ENCODE data around the gene FCER2.
"Not testable (repeated sequence)": the region's sequence is repeated elsewhere in the genome, so short reads cannot be mapped to it uniquely, and the experiment has no call there.

Gene FCER2, protein sequence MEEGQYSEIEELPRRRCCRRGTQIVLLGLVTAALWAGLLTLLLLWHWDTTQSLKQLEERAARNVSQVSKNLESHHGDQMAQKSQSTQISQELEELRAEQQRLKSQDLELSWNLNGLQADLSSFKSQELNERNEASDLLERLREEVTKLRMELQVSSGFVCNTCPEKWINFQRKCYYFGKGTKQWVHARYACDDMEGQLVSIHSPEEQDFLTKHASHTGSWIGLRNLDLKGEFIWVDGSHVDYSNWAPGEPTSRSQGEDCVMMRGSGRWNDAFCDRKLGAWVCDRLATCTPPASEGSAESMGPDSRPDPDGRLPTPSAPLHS

DNA sequence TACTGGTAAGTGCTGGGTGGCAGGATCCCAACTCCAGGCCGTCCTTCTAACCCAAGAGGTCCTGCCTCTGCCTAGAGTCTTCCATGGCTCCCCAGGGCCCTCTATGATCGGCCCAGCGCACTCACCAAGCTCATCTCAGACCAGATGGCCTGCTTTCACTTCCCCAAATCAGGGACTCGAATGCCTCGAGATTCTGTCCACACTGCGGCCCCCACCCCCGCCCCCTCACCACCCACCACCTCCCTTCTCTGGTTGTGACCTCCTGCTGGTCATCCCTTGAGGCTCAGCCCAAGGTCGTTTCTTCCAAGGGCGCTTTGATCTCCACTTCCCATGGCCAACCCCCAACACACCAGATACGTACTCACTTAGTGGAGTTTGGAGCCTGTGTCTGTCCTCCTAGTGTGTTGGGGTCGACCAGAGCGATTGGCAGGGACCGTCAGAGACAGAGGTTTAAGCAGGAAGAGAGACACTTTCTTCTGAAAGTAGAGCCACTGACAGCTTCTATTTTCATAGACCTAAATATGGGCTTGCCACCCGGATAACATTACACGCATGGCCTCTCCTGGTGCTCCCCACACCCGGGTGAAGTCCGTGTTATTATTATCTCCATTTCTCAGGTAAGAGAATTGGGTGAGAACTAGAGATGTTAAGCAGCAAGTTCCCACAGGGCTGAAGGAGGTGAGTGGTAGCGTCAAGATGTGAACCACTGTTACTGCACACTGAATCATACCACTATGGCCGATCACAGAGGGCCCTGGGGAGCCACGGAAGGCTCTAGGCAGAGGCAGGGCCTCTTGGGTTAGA, at the start of gene FCER2:
Gene FCER2, minus strand, starts transcription at position 478 of the 804 bp plus-strand sequence. CDS start 2,371 bp downstream, outside the sequence.
- DNase-seq (ENCODE audit: low spot score) = peak; percentile 84

DNA sequence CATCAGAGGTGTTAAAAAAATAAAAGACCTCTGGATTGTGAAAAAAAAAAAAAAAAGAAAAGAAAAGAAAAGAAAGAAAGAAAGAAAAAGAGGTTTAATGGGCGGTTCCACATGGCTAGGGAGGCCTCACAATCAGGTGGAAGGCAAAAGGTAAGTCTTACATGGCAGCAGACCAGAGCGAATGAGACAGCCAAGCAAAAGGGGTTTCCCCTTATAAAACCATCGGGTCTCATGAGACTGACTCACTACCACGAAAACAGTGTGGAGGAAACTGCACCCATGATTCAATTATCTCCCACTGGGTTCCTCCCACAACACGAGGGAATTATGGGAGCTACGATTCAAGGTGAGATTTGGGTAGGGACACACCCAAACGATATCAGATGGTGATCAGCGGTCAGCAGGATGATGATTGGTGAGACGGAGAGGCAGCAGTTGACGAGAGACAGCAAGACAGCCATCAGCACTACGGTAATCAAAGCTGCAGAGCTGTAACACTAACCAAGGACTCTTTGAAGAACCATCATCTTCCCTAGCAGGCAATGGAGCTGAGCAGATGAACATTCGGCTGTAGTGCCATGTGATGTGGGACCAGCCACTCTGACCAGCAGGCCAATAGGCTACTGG, 49.3 kb upstream of the FCER2 start:
- peak; percentile 21 for DNase-seq (ENCODE audit: low spot score)

DNA sequence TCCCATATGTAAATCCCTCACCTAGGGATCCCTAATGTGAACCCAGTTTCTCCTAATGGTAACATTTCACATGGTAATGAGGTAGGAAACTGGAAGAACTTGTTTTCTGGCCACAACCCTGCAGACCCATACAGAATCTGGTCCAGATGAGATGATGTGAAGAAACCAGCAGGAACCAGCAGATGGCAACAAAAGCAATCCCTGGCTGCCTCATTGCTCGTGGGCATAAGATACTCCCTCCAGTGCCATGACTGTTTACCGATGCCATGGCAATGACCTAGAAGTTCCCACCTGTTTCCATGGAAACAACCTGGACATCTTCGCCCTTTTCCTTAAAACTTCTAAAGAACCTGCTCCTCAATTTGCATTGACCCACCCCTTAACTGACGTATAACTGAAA, 46.8 kb upstream of the FCER2 start:
- DNase-seq (ENCODE audit: low spot score) = peak; percentile 43

DNA sequence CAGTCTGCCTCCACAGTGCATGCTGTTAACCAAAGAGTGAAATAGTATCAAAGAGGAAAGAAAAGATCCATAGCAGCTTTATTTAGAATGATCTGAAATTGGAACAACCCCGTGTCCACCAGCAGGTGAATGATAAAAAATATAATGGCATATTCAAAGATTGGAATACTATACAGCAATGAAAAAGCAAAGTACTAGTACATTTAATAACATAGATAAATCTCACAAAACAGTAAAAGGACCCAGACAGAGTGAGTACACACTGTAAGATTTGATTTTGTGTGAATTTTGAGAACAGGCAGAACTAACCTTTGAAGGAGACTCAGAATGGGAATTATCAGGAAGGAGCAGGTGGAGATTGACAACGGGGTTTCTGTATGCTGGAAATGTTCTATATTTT, 46.2 kb upstream of the FCER2 start:
- no peak for DNase-seq (ENCODE audit: low spot score)

DNA sequence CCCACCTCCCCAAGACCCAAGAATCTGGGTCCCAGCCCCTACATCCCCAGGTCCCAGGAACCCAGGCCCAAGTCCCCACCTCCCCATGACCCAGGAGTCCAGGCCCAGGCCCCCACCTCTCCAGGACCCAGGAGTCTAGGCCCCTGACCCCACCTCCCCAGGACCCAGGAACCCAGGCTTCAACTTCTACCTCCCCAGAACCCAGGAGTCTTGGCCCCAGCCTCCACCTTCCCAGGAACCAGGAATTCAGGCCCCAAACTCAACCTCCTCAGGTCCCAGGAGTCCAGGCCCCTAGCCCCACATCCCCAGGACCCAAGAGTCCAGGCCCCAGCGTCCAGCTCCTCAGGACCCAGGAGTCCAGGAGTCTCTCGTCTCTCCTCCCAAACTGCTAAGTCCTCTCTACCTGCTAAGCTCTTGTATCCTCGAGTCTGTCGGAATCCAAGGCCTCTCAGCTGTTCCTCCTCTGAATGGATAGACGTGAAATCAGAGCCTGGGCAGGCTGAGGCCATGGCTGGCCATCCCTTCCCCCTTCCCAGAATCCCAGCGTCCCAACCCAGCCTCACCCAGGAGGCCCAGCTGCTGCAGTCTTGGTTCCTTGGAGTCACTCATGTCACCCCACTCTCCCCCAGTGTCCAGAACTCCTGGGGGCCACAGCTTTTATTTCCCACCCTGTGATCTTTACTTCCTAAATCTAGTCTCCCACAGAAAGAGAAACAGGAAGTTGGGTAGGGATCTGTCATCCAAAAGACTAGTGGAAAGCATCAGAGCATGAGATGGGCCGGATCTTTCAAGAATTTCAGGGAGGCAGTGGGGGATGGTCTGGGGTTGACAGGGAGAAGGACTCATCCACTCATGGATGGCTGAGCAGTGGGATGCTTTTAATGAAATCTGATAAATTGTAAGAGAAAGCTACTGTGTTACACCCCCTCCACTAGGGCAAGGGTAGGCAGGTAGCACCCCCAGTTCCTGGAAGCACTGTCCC, 45.3 kb upstream of the FCER2 start, which contains the start of gene CD209:
Gene CD209, minus strand, starts transcription at position 632 of the 982 bp plus-strand sequence. Its CDS starts 23 bp downstream, at position 609.
- DNase-seq (ENCODE audit: low spot score) = no peak

DNA sequence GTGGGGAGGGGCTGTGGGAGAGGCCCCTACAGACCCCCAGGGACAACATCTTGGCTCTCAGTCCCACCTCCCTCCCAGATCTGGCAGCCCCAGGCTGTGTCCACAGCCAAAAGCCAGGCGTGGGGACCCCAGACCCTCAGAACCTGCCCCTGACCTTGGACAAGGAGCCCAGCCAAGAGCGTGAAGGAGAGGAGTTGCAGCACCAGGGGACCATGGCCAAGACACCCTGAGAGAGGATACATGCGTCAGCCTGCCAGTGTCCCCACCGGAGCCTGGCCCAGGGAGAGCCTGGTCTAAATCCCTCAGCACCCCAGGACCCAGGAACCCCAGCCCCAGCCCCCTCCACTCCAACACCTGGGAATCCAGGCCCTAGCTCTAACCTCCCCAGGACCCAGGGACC, 44.4 kb upstream of the FCER2 start:
- DNase-seq (ENCODE audit: low spot score) = not testable (repeated sequence)

DNA sequence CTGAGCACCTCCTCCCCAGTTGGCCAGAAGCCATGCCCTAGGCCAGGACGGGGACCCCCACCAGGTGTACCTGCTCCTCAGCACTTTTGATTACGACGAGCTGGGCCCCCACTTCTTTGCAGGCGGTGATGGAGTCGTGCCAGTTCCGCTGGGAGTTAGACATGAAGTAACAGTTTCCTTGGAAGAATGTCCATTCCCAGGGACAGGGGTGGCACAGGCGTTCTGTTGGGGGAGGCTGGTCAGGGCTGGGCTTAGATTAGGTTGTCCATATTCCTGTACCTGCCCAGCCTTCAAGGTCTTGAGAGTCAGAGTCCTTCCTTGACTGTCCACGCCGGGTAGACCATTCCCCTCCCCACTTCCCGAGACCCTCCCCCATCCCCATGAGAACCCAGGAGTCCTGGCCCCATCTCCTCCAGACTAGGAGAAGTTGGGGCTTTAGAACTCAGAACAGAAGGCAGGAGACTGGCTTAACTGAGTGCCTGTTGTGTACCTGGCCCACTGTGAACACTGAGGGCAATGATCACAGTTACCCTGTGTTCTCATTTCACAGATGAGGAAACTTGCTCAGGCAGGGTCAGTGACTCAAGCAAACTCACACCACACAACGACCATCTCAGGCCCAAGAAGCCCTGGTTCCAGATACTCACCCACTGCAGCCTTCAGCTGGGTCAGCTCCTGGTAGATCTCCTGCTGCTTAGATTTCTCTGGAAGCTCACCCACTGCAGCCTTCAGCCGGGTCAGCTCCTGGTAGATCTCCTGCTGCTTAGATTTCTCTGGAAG, 43.1 kb upstream of the FCER2 start:
- DNase-seq (ENCODE audit: low spot score) = no peak

DNA sequence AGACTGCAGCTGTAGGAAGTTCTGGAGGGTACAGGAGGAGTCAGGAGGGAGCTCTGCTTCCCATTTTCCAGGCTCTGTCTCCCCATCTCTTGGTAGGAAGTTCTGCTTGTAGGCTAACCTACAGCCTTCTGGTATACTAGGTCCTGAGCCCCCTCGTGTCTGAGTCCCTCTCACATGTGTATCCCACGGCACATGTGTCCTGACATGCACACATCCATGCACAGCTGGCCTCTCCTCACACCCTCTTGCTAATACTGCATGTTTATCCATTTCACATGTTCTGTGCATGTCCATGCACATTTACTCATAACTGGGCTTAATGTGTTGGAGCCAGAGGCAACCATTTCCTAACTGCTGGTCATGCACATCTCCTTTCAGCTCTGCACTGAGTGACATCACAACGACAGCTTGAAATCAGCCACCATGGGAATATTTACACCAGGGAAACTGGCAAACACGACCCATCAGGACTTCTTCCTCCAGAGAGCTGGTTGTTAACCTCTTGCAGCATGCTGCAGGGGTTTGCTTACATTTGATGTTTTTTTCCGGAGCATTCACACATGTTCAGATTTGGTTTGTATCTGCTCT, 42.4 kb upstream of the FCER2 start:
- DNase-seq (ENCODE audit: low spot score) = no peak

DNA sequence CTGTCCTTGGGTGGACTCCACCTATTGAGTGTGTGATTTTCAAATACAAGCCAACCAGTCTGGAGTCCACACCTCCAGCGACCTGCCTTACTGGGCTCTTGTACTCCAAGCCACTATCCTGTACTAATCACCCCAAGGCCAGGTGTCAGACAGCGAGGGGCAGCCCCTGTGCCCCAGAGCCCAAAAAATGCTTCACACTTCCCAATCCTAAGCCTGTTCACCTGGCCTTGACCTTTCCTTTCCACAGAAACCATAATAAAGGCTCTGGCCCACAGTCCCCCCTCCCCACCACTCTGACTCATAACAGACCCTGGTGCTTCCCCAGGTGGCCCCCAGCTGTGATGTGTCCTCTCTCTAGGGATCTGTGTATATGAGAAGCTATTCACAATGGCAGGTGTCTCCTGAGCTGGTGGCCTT, 41.5 kb upstream of the FCER2 start:
- DNase-seq (ENCODE audit: low spot score) = peak; percentile 39

DNA sequence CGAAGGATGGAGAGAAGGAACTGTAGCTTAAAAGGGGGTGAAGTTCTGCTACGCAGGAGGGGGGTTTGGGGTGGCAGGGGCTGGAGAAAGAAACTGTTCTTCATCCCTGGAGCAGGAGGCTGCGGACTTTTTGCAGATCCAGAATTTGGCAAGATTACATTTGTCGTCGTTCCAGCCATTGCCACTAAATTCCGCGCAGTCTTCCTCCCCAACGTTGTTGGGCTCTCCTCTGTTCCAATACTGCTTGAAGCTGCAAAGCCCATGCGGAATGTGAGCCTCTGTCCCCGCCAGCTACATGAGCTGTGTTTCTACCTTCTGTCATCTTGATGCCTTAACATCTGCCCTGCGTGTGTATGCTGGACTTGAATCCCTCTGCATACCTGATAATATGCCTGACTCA, 41.1 kb upstream of the FCER2 start:
- DNase-seq (ENCODE audit: low spot score) = no peak

DNA sequence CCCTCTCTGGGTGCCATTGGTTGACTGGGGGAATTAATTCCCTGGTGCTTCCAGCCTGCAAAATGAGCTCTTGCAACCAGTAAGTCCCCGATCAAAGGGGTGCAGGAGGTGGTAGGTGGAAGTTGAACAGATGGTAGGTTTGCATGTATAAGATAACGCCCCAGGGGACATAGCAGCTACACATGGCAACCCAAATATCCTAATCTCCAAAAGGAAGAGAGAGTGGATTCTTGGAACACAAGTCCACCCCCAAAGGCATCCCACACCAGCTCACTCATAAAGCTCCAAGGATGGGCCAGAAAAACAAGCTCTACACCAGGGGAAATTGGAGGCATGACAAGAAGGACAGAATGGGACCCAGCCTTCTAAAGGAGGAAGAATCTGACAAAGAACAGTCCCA, 40.6 kb upstream of the FCER2 start:
- no peak for DNase-seq (ENCODE audit: low spot score)

DNA sequence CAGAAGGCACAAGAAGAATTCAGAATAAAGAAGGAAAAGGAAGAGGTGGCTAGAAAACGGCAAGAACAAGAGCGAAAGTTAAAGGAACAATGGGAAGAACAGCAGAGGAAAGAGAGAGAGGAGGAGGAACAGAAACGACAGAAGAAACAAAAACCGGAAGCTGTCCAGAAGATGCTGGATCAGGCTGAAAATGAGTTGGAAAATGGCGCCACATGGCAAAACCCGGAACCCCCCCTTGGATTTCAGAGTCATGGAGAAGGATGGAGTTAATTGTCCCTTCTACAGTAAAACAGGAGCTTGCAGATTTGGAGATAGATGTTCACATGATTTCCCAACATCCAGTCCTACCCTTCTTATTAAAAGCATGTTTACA, 38.7 kb upstream of the FCER2 start:
- no peak for DNase-seq (ENCODE audit: low spot score)

DNA sequence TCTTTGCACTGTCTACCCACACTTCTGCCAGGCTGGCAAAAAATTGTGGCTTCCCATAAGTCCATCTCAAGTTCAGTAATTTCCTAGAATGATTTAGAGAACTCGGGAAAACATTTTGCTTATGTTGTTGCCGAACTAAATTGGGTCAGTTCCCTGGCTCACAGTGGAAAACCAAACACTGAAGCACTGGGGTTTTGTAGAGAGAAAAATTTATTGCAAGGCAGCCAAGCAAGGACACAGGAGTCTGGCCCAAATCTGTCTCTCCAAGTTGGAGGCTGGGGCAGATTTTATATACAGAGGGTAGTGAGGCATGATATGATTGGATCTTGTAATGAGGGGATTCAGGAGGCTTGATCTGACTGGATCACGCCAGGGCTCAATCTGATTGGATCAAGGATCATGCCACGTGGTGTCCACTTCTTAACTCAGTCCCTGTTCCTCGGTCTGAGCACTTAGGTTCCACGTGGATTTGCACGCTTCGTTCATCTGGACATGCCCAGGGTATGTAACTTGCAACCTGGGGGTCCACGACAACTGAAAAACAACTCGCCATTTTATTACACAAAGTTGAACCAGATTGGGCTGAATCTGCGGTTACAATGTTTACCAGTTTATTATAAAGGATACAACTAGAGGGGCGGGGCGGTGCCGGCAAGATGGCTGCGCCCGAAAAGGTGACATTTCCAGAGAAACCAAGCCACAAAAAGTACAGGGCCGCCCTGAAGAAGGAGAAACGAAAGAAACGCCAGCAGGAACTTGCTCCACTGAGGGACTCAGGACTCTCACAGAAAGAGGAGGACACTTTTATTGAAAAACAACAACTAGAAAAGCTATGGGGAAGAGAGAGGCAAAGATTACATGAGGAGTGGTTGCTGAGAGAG, 38.1 kb upstream of the FCER2 start:
- DNase-seq (ENCODE audit: low spot score) = no peak

DNA sequence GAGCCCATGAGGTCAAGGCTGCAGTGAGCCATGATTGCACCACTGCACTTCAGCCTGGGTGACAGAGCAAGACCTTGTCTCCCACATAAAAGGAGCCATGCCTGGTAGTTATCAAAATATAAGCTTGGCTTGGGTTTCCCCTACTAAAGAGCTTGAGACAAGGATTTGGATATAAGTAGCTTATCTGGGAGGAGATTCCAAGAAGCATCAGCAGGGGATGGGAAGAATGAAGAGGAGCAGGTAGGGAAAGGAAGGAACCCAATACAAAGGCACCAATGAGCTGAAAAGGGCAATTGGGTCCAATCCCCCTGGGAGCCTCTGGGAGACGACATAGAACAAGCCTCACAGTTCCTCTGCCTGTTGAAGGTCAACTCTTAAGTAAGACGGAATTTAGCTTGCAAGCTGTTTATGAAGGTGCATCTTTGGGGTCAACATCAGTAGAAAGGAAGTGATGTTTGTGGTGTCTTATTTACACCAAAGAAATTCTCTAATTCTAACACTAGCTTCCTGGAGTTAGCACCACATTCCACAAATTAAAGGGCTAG, 37.4 kb upstream of the FCER2 start:
- DNase-seq (ENCODE audit: low spot score) = no peak

DNA sequence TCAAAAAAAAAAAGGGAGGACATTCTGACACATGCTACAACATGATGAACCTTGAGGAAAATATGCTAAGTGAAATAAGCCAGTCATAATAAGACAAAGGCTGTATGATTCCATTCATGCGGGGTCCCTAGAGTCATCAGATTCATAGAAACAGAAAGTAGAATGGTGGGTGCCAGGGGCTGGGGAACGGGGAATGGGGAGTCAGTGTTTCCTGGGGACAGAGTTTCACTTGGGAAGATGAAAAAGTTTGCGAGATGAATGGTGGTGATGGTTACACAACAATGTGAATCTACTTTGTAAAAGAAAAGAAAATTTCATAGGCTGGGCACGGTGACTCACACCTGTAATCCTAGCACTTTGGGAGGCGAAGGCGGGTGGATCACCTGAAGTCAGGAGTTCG, 36.1 kb upstream of the FCER2 start:
- no peak for DNase-seq (ENCODE audit: low spot score)

DNA sequence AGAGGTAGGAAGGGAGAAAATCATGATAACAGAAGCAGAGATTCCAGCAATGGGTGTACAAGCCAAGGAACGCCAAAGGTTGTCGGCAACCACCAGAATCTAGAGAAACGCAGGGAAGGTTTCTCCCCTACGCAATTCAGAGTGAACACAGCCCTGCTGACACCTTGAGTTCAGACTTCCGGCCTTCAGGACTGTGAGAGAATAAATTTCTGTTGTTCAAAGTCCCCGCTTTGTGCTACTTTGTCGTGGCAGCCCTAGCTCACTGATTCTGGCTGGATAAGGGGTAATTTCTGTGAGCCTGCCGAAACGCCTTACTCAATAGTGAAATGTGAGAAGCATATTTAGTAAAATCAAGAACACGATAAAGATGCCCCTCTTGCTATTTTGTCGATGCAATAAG, 35.3 kb upstream of the FCER2 start:
- no peak for DNase-seq (ENCODE audit: low spot score)

DNA sequence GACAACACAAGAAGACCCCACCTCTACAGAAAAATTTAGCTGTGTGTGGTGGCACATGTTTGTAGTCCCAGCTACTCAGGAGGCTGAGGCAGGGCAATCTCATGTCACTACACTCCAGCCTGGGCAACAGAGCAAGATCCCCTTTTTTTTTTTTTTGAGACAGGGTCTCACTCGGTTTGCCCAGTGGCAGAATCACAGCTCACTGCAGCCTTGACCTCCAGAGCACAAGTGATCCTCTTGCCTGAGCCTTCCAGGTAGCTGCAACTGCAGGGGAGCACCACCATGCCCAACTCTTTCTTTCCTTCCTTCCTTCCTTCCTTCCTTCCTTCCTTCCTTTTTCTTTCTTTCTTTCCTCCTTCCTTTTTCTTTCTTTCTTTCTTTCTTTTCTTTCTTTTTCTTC, 34.2 kb upstream of the FCER2 start:
- DNase-seq (ENCODE audit: low spot score) = no peak

DNA sequence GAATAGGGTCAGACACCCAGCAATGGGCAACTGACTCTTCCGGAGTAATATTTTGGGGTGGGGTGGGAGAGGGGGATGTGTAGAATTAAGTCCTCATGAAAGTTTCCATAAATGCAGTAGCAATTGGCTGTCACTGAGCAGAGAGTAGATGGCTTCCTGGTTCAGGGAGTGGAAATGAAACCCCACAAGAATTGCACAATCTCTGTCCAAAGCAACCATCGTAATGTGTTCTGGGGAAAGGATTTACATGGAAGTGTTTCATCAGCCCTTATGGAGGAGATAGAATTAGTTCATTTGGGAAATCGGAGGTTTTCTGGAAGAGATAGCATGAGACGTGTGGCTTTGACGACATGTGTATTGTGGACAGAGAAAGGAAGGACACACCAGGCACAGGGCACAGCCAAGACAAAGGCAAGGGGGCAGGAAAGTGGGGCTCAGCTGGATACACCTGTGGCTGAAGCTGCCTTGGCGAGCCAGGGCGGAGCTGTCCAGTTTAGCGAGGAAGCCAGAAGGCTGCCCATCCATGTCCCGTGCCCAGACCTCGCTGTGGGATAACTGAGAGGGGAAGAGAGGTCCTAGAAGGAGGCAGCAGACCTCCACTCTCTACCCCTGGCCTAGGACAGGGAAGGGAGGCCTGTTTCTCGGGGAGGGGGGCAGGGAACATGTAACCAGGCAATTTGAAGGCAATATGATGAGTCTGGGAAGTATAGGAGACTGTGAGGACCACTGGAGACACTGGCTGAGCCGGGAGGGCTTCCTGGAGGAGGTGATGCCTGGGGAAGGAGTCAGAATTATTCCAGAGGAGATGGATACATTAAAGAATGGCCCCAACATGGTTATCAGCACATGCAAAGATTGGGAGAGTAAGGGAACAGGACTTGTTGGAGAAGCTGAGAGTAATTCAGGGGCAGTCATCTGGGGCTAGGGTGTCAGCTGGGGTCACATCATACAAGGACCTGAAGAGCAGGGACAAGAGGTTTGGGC, 32.6 kb upstream of the FCER2 start:
- DNase-seq (ENCODE audit: low spot score) = no peak
